ENCODE data around the gene DNAJB6.

The DNAJB6 gene

DNA sequence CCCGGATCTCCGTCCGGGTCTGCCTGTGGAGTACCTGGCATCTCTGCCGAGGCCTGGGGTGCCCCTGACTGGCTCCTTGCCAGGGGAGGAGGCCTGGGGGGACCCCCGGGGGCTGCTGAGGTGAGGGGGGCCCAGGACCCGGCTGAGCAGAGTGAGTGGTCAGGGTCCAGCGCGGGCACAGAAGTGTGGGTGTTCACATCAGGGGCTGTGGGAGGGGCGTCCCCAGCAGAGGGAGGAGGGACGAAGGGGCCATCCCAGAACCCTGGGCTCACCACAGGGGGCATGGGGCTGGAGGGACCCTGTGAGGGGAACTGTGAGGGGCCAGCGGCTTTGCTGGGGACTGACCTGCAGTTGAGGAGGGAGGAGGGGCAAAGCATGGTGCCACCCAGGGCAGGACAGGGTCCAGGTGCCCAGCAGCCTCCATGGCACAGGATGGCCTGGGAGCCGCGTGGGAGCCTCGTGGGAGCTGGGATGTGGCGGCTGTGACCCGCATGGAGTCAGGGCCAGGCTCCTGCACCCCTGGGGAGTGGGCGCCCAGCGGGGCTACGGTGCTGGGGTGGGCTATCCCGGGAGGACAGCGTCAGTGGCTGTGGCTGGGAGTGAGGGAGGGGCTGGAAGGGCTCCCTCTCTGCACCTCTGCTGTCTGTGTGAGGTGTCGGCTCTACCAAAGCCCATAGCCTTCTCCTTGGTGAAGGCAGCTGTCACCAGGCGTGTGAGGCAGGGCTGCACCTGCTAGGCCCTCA is 91.2 kb downstream of the DNAJB6 start:
- TF ChIP-seq CTCF (IDR thresholded peaks at IDR 0.05; ENCODE audit: low read depth, low read length, missing control alignments) = no peak
- no peak for DNase-seq (ENCODE audit: extremely low read depth, low read depth)
- no peak overlapping the region for H3K4me3 ChIP-seq (replicated peaks; ENCODE audit: low read depth, low read length)

DNA sequence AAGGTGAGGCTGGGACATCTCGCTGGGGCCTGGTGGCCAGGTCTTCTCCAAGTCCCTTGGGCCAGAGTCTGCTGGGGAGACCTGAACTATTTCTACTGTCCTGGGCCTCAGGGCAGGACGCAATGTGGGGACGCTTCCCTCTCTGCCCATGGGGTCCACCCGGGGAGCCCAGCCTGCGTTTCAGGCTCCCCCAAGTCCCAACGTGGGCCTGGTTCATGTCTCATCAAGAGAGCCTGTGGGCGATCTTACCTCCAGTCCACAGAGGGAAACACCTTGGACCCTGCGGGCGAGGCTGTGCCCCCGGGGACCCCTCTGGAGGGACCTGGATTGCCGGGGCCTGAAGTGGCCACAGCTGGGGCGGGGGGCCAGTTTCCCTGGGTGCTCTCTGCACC is 91.7 kb downstream of the DNAJB6 start:
- no peak for TF ChIP-seq CTCF (IDR thresholded peaks at IDR 0.05; ENCODE audit: low read depth, low read length, missing control alignments)
- DNase-seq (ENCODE audit: extremely low read depth, low read depth) = no peak
- H3K4me3 ChIP-seq (replicated peaks; ENCODE audit: low read depth, low read length) = no peak overlapping the region

GRCh38 chr7:157429001-157429679 is 92.3 kb downstream of the DNAJB6 start:
- no peak overlapping the region for H3K4me3 ChIP-seq (replicated peaks; ENCODE audit: low read depth, low read length)
- DNase-seq (ENCODE audit: extremely low read depth, low read depth) = no peak
- no peak for TF ChIP-seq CTCF (IDR thresholded peaks at IDR 0.05; ENCODE audit: low read depth, low read length, missing control alignments)

DNA sequence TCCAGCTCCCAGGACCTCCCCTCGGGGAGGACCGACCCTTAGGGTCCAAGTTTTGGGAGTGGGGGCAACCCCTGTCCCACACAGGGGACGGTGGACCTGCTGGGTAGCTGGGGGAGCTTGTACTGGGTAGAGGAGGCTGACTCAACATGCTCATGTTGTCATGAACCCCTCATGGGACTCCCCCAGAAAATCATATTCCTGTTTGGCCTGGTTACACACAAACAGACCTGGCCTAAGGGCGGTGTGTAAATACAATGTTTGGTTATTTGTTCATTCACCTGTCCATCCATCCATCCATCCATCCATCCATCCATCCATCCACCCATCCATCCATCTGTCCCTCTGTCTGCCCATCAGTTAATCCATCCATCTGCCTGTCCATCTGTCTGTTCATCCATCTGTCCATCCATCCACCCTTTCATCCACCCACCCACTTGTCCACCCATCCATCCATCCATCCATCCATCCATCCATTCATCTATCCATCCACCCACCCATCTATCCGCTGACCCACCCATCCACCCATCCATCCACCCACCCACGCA is 92.9 kb downstream of the DNAJB6 start:
- H3K4me3 ChIP-seq (replicated peaks; ENCODE audit: low read depth, low read length) = no peak overlapping the region
- no peak for TF ChIP-seq CTCF (IDR thresholded peaks at IDR 0.05; ENCODE audit: low read depth, low read length, missing control alignments)
- DNase-seq (ENCODE audit: extremely low read depth, low read depth) = no peak

- TF ChIP-seq CTCF (IDR thresholded peaks at IDR 0.05; ENCODE audit: low read depth, low read length, missing control alignments) = no peak
- DNase-seq (ENCODE audit: extremely low read depth, low read depth) = no peak
- no peak overlapping the region for H3K4me3 ChIP-seq (replicated peaks; ENCODE audit: low read depth, low read length)
These were observed 93.9 kb downstream of the DNAJB6 start for GRCh38 chr7:157430721-157431120.

- H3K4me3 ChIP-seq (replicated peaks; ENCODE audit: low read depth, low read length) = no peak overlapping the region
- no peak for DNase-seq (ENCODE audit: extremely low read depth, low read depth)
These were observed 94.6 kb downstream of the DNAJB6 start for GRCh38 chr7:157431173-157431950.

More at GRCh38 chr7:157431173-157431950, 94.6 kb downstream of the DNAJB6 start:
- TF ChIP-seq CTCF (IDR thresholded peaks at IDR 0.05; ENCODE audit: low read depth, low read length, missing control alignments) = no peak

Measured in HFF-Myc (cell line).